HG02763 (cell line): ENCODE measurements around the gene HSD11B1.

ENCODE experiments used
- ATAC-seq: cut with Tn5 transposase; IDR thresholded peaks from one replicate; pipeline ENCODE4 v1.9.1; 2021; ENCODE audit warnings: mild to moderate bottlenecking, moderate library complexity; ENCODE audit not compliant: unreplicated experiment

The HSD11B1 gene

DNA sequence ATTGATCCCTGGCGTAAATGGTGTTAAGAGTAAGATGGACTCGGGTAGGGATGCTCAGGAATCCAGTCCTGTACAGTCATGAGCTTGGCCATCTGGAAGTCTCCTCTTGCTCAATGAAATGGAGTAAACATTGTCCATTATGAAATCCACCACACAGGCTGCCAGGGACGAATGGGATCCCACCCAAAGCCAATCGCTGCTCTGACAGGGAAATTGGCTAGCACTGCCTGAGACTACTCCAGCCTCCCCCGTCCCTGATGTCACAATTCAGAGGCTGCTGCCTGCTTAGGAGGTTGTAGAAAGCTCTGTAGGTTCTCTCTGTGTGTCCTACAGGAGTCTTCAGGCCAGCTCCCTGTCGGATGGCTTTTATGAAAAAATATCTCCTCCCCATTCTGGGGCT is at the start of gene HSD11B1:
Gene HSD11B1 (plus strand): TSS at position 263 of the 400 bp plus-strand sequence. CDS start 97 bp downstream, at position 360.
- no peak for ATAC-seq

DNA sequence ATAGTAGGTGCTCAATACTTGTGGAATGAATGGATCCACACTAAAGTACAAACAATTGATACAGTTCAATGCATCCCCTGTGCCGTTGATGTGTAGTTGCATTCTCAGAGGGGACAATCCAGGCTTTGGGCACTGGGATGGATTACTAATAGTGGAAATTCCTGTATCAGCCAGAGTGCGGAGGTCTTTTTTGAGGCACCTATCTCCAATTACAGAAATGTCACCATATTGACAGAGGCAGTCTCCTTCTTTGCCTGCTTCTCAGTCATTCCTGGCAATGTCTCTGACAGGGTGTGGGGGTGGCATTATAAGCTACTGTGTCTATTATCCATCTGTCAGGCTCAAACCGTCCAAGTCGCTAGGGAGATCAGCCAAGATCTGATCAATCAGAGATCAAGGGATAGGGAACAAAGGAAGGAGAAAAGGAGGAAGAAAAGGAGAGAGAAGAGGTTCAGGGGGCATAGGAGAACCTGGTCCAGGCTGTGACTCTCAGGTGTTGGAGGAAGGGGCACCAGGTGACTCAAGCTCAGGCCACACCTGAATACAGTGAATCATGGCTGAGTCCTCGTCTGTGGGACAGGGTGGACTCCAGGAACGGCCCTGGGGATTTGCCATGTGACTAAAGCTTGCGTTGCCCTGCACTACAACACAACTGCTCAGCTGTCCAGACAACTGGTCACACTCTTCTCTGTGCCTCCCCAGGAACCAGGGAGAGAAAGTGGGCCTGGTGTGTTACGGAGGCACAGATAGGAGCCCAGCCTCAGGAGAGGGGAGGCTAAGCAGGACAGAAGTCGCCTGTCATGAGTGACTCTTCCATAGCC is 49.0 kb upstream of the HSD11B1 start:
- no peak for ATAC-seq

GRCh38 chr1:209657140-209657879 is 47.3 kb upstream of the HSD11B1 start:
- ATAC-seq: no peak

DNA sequence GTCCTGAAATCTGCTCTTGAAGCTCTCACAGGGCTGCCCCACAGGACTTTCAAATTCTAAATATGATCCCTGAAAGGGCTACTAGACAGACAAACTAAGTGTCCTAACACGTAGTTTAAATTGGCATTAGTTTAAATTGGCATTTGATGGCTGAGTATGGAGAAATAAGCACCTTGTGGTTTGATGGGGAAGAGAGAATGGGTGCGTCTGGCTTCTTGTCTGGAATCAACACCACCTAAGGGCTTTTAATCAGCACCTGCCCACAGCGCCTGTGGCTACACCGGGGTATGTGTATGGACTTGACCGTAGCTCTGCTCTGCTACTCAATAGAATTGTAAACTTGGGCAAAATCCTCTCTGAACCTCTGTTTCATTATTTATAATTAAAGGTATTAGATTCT is 46.7 kb upstream of the HSD11B1 start:
- ATAC-seq: no peak

GRCh38 chr1:209659909-209660308 is 44.7 kb upstream of the HSD11B1 start:
- ATAC-seq: no peak

- ATAC-seq: no peak
Observed at GRCh38 chr1:209661071-209661470, 43.6 kb upstream of the HSD11B1 start.

DNA sequence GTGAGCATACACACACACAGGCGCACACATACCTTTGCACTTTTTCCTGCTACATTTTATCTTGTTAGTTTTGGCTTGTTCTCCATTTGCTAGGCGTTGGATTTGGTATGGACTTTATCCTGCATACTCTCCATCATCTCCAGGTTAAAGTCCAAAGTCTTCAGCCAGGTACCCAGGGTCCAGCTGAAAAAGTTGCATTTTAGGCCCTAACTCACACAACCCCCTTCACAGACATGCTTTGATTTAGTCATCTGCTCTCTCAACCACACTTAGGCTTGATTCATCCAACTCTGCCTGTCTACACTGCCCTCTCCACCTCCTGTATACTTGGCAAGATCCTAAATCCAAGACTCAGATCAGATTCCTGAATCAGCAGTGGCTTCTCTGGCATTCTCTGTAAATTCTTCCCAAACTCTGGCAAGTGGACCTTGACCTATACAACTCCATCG is 41.7 kb upstream of the HSD11B1 start:
- no peak for ATAC-seq

GRCh38 chr1:209667103-209667502 is 37.5 kb upstream of the HSD11B1 start:
- no peak for ATAC-seq

DNA sequence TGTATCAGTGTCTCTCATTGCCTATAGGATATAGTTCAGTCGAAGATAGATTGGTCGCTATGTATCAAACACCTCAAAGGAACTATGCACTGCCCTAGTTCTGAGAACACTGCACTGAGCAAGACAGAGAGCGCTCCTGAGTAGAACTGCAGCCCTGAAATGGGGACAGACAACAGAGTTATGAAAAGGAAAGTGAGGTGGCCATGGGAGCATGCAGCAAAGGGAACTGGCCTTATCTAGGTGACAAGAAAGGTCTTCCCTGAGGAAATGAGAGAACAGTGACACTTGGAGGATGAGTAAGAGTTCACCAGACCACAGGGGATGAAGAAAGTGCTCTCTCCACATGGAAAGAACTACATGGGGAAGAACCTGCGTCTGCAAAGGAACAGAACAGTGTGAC is 36.9 kb upstream of the HSD11B1 start:
- ATAC-seq: no peak

DNA sequence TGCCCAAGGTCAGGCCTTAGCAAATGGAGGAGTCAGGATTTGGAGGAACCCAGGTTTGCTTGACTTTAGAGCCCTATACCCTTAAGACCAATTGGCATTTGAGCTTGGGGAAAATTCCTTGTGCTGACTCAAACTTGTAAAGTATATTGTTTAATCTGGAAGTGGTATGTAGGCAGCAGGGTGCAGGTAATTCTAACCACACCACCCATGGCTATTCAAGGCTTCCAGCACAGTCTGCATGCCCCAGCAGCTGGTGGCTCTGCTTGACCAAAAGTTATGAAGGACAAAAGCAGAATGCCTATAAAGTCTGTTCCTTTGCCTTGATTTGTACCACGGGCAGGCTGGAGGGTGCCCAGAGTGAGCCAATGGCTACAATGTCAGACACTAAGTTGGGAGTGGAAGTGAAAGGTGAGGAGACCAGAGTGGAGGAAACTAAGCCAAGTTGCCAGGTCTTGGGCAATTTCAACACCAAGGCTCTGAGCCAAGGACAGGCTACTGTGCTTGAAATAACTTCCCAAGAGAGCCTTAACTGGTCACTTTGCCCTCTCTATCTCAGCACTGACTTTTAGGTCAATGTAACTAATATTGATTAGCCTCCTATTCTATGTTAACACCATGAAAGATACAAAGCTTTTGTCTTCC is 34.1 kb upstream of the HSD11B1 start:
- no peak for ATAC-seq

DNA sequence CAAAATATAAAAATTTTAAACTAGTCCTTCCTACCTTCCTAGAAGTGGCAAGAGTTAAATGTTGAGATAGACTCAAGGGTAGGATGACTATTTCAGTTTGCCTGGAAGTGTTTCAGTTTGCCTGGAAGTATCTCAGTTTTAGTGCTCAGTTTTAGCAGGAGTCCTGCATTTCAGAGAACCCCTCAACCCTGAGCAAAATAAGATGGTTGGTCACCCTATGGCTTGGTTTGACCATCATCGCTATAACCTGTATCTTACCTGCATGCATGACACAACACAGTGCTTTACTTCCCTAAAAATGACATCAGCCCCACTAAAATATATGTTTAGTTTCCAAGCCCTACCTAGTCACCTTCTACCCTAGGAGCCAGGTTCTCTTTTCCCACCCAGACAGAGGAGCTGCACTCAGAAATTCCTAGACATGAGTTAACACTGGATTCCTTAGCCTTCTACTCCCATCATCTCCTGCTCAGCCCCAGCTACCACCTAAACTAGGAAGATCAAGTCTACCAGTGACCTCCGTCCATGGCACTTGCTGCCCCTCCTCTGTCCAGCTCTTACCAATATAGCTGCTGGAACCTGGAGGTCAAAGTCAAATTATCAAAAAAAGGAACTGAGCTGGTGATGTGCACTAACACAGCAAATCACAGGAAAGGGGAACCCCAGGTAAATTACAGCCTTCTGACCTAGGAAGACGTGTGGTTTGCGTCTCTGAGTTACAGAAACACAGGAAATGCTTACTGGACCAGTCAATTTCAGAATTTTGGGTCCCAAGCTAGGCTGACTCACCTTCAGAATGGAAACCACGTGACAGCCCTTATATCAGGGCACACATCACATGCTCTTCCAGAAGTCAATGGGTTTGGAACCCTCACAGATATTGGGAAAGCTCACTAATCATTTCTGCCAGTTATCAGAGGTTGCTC is 31.7 kb upstream of the HSD11B1 start:
- peak; percentile 86 for ATAC-seq

GRCh38 chr1:209673631-209674417 is 30.8 kb upstream of the HSD11B1 start:
- ATAC-seq: no peak

GRCh38 chr1:209674957-209675564 is 29.6 kb upstream of the HSD11B1 start, which contains the start of gene G0S2:
Gene G0S2 (plus strand): TSS chr1:209675412. CDS start chr1:209675685, 273 bp downstream.
- ATAC-seq: no peak

GRCh38 chr1:209675565-209676154 is 29.0 kb upstream of the HSD11B1 start:
- no peak for ATAC-seq

DNA sequence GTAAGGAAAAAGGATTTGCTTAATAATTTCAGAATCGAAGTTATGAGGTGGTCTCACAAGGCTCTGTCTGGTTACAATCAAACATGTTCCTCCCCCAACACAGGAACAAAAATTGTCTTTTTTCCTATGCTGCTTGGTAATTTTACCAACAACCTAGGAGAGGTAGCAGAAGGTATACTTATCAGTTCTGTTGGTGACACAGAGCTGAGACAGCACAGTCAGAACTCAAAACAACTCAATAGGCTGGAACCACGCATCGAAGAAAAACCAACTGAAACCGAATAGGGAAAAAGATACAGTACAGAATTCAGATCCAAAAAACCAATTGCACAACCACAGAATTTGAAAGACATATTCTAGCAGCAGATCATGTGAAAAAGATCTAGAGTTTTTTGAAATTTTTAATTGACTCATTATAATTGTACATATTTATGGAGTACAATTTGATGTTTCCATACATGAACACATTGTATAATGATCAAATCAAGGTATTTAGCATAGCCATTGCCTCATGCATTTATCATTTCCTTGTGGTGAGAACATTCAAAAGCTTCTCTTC is 25.6 kb upstream of the HSD11B1 start:
- ATAC-seq: no peak

DNA sequence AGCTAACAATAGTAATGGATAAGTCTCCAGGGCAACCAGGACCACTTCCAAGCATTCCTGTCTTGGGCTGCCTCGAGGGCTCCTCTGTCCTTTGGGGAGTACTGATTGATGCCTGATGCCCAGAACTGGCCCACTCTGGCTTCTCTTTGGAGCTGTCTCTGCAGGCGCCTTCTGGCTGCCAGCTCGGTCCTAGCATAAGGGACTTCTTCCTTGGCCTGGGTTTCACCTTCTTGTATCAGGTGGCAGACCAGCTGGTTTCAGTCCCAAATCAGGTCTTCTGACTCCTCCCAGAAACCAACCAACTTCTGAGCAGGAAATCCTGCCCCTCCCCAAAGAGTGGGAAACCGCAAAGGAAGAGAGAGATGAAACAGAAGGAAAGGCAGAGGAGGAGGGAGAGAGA is 18.8 kb upstream of the HSD11B1 start:
- ATAC-seq: peak; percentile 64

GRCh38 chr1:209686322-209686721 is 18.3 kb upstream of the HSD11B1 start:
- ATAC-seq: no peak

DNA sequence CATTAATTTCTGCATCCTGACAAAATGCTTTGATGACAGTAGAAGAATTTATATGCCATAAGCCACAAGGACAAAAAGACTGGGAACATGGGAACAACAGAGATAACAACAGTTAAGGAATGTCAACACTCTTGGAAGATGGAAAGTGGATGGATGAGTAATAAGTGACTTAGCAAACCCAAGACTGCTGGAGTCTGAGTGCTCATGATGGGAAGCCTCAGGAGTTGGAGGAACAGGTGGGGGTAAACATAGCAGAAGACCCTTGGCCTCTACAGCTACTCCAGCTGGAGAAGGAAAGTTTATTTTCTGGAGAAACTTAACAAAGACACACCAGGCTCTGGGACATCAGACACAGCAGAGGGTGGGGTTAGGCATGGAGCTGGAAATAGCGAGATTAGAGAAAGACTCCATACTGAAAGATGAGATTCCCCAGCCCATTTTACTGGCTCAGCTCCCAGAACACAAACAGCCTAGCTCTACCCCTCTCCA is 15.9 kb upstream of the HSD11B1 start:
- no peak for ATAC-seq
